ENCODE results near the gene MAN2B1.
A peak's percentile ranks its signal among the peaks of the same experiment; 100 is the strongest.

The MAN2B1 gene

DNA sequence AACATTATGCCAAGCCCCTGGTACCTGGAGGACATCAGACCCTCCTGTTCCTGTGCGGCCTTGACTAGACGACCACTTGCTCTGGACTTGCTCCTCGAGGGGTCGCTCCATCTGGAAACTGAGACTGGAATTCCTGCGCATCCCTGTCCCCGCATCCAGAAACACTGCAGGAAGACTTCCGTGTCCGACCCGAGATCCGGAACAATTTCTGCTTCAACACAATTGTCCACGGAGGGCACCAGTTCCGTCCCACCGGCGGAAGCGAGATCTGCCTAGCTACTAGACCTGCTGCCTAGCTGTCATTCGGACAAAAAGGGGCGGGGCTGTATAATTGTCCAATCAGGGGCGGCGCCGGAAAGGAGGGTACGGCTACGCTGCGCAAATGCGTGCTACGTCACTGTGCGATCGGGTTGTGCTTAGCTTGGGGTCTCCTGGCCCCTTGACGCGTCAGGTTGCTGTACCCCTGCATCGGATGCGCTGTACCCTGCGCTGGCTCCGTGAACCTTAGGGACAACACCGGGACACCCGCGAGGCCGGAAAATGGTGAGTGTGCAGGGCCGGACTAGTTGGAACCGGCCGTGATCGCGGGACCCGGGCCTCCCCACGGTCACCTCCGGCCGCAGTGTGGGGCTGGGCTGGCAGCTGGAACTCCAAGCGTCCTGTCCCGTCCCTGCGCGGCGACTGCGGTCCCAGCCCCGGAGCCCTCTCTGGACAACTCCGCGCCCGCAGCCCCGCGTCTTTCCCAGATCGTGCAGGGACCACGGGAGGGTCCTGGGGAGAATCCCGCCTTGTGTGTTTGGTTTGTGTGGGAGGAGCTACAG lies 55.8 kb downstream of the MAN2B1 start, which contains the start of the genes ZNF490 and ZNF791:
Gene ZNF490, minus strand, starts transcription at position 274 of the 821 bp plus-strand sequence. Its CDS starts 133 bp downstream, at position 141.
Gene ZNF791, plus strand, starts transcription at position 381 of the 821 bp plus-strand sequence. Its CDS starts 160 bp downstream, at position 541.
- peak; percentile 99 for DNase-seq

DNA sequence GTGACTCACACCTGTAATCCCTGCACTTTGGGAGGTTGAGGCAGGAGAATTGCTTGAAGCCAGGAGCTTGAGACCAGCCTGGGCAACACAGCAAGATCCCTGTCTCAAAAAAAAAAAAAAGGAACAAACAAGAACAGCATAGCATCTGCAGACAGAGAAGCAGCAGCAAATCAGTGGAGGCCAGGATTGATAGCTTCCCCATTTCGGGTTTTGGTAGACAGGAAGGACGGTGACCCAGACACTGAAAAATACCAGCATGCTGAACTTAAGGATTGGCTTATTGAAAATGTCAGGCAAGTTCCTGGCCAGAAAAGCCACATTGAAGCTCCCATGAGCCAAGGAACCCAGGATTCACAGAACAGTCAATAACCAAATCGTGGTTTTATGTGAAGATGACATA lies 58.9 kb downstream of the MAN2B1 start:
- DNase-seq = no peak

DNA sequence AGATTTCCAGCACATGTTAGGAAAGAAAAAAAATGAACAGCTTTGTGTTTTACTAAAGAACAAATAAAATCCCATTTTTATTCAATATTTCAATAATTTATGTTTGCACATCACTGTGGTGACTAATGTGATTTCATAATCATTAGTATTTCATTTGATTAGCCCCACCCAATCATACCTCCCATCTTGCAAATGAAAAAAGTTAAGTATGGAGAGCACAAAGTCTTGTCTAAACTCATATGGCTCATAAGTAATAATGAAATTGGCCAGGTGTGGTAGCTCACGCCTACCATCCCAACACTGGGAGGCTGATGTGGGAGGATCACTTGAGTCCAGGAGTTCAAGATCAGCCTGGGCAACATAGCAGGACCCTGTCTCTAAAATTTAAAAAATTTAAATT lies 59.7 kb downstream of the MAN2B1 start:
- no peak for DNase-seq

DNA sequence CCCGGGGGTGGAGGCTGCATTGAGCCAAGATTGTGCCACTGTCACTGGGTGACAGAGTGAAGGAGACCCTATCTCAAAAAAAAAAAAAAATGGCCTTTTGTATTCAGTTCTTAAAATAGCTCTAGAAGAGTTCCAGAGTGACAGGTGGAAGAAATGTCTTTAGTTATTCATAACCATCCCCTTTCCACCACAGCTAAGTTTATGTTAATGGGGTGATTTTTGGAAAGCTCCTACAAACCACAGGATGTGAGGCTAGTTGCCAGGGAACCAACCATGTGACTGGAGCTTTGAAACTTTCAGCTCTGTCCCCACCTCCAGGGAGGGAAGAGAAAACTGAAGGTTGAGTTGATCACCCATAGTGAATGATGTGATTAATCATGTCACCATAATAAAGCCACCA lies 62.8 kb downstream of the MAN2B1 start:
- no peak for DNase-seq

DNA sequence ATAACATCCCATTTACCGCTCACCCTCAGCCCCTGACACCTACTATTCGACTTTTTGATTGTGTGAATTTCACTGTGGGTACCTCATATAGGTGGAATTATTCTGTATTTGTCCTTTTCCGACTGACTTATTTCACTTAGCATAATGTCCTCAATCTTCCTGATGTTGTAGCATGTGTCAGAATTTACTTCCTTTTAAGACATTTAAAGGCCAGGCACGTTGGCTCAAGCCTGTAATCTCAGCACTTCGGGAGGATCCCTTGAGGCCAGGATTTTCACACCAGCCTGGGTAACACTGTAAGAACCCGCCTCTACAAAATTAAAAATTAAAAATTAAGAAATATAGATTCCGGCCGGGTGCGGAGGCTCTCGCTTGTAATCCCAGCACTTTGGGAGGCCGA lies 68.9 kb downstream of the MAN2B1 start:
- DNase-seq = no peak

DNA sequence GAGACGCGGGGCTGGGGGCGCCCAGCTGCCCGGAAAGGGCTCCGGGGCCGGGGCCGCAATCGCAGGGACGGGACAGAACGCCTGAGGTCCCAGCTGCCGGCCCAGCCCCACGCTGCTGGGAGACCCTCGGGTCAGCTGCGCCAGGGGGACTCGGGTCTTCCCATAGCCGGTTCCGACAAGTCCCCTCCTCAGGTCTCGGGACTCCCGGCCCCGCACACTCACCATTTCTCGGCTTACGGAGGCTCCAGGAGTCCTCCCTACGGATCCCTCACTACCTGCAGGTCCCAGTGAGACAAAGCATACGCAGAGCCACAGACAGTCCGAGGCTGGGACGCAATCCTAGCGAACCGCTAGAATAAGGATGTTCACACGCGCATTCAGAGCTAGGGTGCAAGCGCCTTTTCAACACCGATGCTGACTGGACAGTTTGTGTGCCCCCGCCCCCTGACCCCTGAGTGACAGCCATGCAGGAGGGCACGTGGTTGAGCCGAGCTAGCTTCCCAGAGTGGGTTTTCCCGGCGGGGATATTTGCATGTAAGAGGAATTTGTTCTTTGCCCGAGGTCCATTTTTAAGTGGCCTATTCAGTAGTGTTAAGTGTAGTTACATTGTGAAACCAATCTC lies 69.5 kb downstream of the MAN2B1 start:
- DNase-seq = no peak

All from midbrain (tissue), 1 donor.